ENCODE results near the gene RNF112. TPM values are rescaled to one million over a fixed set of nuclear protein-coding genes. Genes with fewer than 3 reads are reported as not detected.

RNF112 gene
- total RNA-seq, 1 donor from 2014 or later: 8.6 TPM

DNA sequence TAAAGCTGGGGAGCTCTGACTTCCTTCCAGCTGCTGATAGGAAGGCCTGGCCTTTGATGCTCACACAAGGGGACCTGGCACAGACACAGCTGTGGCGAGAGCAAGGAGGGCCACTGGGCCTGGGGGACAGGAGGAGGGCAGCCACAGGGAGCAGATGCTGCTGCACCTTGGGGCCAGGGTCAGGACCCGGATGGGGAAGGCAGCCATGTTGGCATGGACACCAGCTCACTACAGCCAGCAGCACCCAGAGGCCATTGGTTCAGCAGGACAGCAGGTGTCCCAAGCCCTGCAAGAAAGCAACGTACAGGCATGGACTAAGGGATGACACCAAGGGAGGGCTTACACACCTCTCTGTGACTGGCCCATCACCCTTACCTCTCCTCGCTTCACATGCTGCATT lies 8.0 kb upstream of the RNF112 start:
- H3K9me3 Mint-ChIP-seq (ENCODE audit: unreplicated experiment): peaks cover 2% of the 10 kb centered on the region
- DNase-seq: no peak
- H3K36me3 Mint-ChIP-seq (ENCODE audit: unreplicated experiment): no peaks in the 10 kb centered on the region
- H3K4me3 Mint-ChIP-seq (ENCODE audit: unreplicated experiment): no peak overlapping the region
- peaks cover 8% of the 10 kb centered on the region for H3K4me1 Mint-ChIP-seq (ENCODE audit: low read depth, unreplicated experiment)
- H3K27me3 Mint-ChIP-seq (ENCODE audit: unreplicated experiment): peaks cover 2% of the 10 kb centered on the region
- TF ChIP-seq, protein P1, sequence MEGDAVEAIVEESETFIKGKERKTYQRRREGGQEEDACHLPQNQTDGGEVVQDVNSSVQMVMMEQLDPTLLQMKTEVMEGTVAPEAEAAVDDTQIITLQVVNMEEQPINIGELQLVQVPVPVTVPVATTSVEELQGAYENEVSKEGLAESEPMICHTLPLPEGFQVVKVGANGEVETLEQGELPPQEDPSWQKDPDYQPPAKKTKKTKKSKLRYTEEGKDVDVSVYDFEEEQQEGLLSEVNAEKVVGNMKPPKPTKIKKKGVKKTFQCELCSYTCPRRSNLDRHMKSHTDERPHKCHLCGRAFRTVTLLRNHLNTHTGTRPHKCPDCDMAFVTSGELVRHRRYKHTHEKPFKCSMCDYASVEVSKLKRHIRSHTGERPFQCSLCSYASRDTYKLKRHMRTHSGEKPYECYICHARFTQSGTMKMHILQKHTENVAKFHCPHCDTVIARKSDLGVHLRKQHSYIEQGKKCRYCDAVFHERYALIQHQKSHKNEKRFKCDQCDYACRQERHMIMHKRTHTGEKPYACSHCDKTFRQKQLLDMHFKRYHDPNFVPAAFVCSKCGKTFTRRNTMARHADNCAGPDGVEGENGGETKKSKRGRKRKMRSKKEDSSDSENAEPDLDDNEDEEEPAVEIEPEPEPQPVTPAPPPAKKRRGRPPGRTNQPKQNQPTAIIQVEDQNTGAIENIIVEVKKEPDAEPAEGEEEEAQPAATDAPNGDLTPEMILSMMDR (IDR thresholded peaks at IDR 0.05; ENCODE audit: partially characterized antibody, unreplicated experiment): no peak
- no peak overlapping the region for H3K27ac Mint-ChIP-seq (ENCODE audit: unreplicated experiment)

DNA sequence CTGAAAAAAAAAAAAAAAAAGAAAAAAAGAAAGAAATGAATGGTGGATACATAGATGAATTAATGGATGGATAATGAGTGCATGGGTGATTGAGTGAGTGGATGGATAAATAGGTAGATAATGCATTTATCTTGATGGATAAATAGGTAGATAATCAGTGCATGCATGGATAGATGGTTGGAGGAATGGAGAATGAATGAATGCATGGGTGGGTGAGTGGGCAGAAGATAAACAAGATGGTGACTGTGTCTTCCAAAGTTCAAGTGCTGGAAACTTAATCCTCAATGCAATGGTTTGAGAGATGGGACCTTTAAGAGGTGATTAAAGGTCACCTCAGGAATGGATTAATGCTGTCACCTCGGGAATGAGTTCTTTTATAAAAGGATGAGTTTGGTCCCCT lies 6.8 kb upstream of the RNF112 start:
- Mint-ChIP-seq H3K27ac (ENCODE audit: unreplicated experiment) (no peak overlapping the region), H3K27me3 (ENCODE audit: unreplicated experiment) (peaks cover 2% of the 10 kb centered on the region), H3K36me3 (ENCODE audit: unreplicated experiment) (no peaks in the 10 kb centered on the region), H3K9me3 (ENCODE audit: unreplicated experiment) (peaks cover 2% of the 10 kb centered on the region), H3K4me3 (ENCODE audit: unreplicated experiment) (peak overlapping the region; percentile 45), H3K4me1 (ENCODE audit: low read depth, unreplicated experiment) (peaks cover 6% of the 10 kb centered on the region)
- no peak for DNase-seq
- TF ChIP-seq, protein P1 (IDR thresholded peaks at IDR 0.05; ENCODE audit: partially characterized antibody, unreplicated experiment): no peak

DNA sequence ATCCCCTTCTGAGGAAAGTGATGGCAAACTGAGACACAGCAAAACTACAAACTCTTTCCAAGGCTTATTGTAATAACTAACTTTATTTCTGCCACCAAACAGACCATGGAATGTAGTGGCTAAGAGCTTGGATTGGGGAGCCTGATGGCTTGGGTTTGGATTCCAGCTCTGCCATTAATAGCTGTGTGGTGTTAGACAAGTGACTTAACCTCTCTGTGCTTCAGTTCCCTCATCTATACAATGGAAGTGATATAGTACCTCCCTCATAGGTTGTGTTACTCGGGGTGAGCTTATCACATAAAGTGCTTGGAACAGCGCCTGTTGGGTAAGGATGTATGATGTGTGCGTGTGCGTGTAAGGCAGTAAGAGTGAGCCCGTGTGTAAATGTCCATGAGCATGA lies 5.9 kb upstream of the RNF112 start:
- H3K27ac Mint-ChIP-seq (ENCODE audit: unreplicated experiment): no peak overlapping the region
- H3K9me3 Mint-ChIP-seq (ENCODE audit: unreplicated experiment): peaks cover 2% of the 10 kb centered on the region
- TF ChIP-seq, protein P1 (IDR thresholded peaks at IDR 0.05; ENCODE audit: partially characterized antibody, unreplicated experiment): no peak
- H3K4me1 Mint-ChIP-seq (ENCODE audit: low read depth, unreplicated experiment): peaks cover 12% of the 10 kb centered on the region
- no peak overlapping the region for H3K4me3 Mint-ChIP-seq (ENCODE audit: unreplicated experiment)
- no peaks in the 10 kb centered on the region for H3K36me3 Mint-ChIP-seq (ENCODE audit: unreplicated experiment)
- peaks cover 2% of the 10 kb centered on the region for H3K27me3 Mint-ChIP-seq (ENCODE audit: unreplicated experiment)
- DNase-seq: no peak

DNA sequence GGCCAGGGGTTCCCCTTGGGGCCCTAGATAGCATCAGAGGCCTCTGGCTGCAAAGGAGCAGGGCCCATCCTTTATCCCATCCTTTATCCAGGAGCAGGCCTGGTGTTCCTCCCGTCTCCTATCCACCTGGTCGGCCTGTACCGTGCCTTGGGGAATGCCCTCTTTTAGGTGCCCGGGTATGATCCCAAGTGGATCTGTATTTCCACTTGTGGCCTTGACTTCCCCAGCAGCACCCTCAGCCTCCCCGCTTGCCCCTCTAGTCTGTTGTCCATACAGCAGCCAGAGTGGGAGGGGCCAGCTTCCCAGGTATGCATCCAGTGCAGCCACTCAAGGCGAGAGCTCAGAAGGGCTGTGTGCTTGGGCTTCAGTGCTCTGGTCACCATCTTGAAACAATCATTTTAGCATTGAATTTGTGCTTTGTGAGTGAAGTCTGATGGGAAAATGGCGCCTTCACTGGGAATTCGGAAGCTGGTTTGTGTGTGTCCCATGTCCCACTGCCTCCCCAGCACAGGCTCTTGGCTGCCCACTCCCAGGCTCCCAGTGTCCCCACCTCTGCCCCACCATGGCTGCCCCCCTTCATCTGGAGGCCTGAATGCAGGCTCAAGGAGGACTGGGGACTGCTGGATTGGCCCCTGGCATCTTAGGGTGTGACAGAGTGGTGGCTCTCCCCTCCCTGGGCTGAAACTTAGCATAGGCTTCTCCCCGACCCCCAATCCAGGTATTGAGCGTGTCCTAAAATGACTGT lies 3.3 kb upstream of the RNF112 start:
- H3K36me3 Mint-ChIP-seq (ENCODE audit: unreplicated experiment): no peaks in the 10 kb centered on the region
- H3K4me1 Mint-ChIP-seq (ENCODE audit: low read depth, unreplicated experiment): peaks cover 19% of the 10 kb centered on the region
- H3K27me3 Mint-ChIP-seq (ENCODE audit: unreplicated experiment): peaks cover 7% of the 10 kb centered on the region
- H3K4me3 Mint-ChIP-seq (ENCODE audit: unreplicated experiment): no peak overlapping the region
- TF ChIP-seq, protein P1 (IDR thresholded peaks at IDR 0.05; ENCODE audit: partially characterized antibody, unreplicated experiment): no peak
- H3K27ac Mint-ChIP-seq (ENCODE audit: unreplicated experiment): no peak overlapping the region
- peaks cover 2% of the 10 kb centered on the region for H3K9me3 Mint-ChIP-seq (ENCODE audit: unreplicated experiment)
- no peak for DNase-seq

DNA sequence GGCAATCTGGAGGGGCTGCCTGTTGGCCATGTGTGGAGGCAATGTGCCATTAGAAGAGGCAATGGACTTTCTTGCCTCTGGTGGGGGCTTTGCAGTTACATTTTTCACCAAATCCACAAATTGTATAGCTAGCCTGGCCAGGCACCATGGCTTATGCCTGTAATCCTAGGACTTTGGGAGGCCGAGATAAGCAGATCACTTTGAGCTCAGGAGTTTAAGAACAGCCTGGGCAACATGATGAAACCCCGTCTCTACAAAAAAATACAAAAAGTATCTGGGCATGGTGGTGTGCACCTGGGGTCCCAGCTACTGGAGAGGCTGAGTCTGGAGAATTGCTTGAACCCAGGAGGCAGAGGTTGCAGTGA lies 2.7 kb upstream of the RNF112 start:
- peaks cover 2% of the 10 kb centered on the region for H3K9me3 Mint-ChIP-seq (ENCODE audit: unreplicated experiment)
- DNase-seq: no peak
- no peak overlapping the region for H3K4me3 Mint-ChIP-seq (ENCODE audit: unreplicated experiment)
- peaks cover 19% of the 10 kb centered on the region for H3K4me1 Mint-ChIP-seq (ENCODE audit: low read depth, unreplicated experiment)
- H3K27me3 Mint-ChIP-seq (ENCODE audit: unreplicated experiment): peaks cover 7% of the 10 kb centered on the region
- H3K36me3 Mint-ChIP-seq (ENCODE audit: unreplicated experiment): no peaks in the 10 kb centered on the region
- TF ChIP-seq, protein P1 (IDR thresholded peaks at IDR 0.05; ENCODE audit: partially characterized antibody, unreplicated experiment): no peak
- no peak overlapping the region for H3K27ac Mint-ChIP-seq (ENCODE audit: unreplicated experiment)
